Mucosa of rectum (tissue), 2 donors: ENCODE measurements around the gene USP12.
"Not testable (repeated sequence)": the region's sequence is repeated elsewhere in the genome, so short reads cannot be mapped to it uniquely, and the experiment has no call there.

Experiments used
- H3K27ac ChIP-seq, 2 donors: one replicate each; pipeline ENCODE4 v1.7.0; 2013; ENCODE audit warnings: inconsistent platforms in 2 of 2, low read depth in 2 of 2, low read length in 2 of 2
- H3K27me3 ChIP-seq, 2 donors: one replicate each; pipeline ENCODE4 v1.7.0; 2013; ENCODE audit warnings: low read length in 2 of 2; ENCODE audit not compliant: control insufficient read depth in 2 of 2, insufficient read depth in 2 of 2
- H3K36me3 ChIP-seq, 2 donors: one replicate each; pipeline ENCODE4 v1.7.0; 2013; ENCODE audit warnings: low read length in 2 of 2; ENCODE audit not compliant: control insufficient read depth in 2 of 2, insufficient read depth in 2 of 2
- H3K4me1 ChIP-seq, 2 donors: one replicate each; pipeline ENCODE4 v1.7.0; 2013; ENCODE audit warnings: low read length in 2 of 2, mild to moderate bottlenecking in 1 of 2; ENCODE audit not compliant: control insufficient read depth in 2 of 2, insufficient read depth in 2 of 2
- H3K4me3 ChIP-seq, 2 donors: one replicate each; pipeline ENCODE4 v1.7.0; 2013; ENCODE audit warnings: low read length in 2 of 2
- H3K9ac ChIP-seq, 2 donors: one replicate each; pipeline ENCODE4 v1.7.0; 2013; ENCODE audit warnings: low read length in 2 of 2, low read depth in 1 of 2, mild to moderate bottlenecking in 1 of 2
- H3K9me3 ChIP-seq, 2 donors: one replicate each; pipeline ENCODE4 v1.7.0; 2013; ENCODE audit warnings: low read length in 2 of 2; ENCODE audit not compliant: control insufficient read depth in 2 of 2
- donor health status: healthy.
- donor health status: Normal muscosa, but diverticular disease.

Gene USP12

DNA sequence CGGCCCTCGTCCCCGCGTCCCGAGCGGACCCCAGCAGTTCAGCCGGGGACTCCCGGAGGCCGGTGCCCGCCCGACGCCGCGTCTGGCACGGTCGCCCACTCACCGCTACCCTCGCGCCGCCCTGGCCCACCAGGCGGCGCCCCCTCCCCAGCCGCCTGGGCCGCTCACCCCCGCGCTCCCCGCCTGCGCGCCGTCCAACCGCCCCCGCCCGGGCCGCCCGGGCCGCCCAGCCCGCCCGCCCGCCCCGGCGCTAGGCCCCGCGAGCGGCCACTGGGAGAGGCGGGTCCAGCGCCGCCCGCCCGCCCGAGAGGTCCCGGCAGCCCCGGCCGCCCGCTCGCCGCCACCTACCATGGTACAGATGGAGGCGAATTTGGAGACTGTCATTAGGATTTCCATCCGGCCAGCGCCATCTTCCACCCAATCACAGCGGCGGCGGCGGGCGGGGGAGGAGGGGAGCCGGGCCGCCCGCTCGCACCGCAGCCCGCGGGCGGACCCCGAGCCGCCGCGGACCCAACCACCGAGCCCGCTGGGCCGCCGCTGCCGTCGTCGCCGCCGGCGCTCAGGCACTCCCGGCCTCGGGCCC lies at the start of gene USP12:
TSS of gene USP12 (minus strand) at position 568 of the 583 bp plus-strand sequence. CDS start at position 396, 172 bp downstream.
- H3K27me3 ChIP-seq, result no peaks in the 10 kb centered on the region
- peak within 1 kb of the TSS; percentile 79 to 87 for H3K4me3 ChIP-seq
- peak within 1 kb of the TSS; percentile 89 for H3K27ac ChIP-seq
- no peaks in the 10 kb centered on the region for H3K36me3 ChIP-seq
- peaks cover 22 to 23% of the 10 kb centered on the region in 2 donors for H3K4me1 ChIP-seq
- H3K9me3 ChIP-seq, result no peaks in the 10 kb centered on the region
- H3K9ac ChIP-seq, result peak within 1 kb of the TSS; percentile 87 to 88

DNA sequence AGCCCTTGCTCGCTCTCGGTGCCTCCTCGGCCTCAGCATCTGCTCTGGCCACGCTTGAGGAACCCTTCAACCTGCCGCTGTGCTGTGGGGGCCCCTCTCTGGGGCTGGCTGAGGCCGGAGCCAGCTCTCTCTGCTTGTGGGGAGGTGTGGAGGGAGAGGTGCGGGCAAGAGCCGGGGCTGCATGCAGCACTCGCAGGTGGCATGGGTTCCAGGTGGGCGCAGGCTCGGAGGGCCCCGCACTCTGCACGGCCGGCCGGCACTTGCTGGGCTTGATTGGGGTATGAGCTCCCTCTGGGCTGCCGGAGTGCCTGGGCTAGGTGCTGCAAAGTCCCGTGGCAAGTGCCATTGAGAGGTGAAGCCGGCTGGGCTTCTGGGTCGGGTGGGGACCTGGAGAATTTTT lies 48.0 kb upstream of the USP12 start:
- Histone ChIP-seq H3K9ac (no peak overlapping the region), H3K4me1 (no peaks in the 10 kb centered on the region), H3K27me3 (no peaks in the 10 kb centered on the region), H3K4me3 (no peak overlapping the region), H3K27ac (no peak overlapping the region), H3K9me3 (no peaks in the 10 kb centered on the region), H3K36me3 (no peaks in the 10 kb centered on the region)

GRCh38 chr13:27218861-27219260 lies 47.2 kb upstream of the USP12 start:
- not testable (repeated sequence) for H3K9ac ChIP-seq, H3K4me3 ChIP-seq, H3K27me3 ChIP-seq, H3K27ac ChIP-seq, H3K4me1 ChIP-seq, H3K36me3 ChIP-seq, H3K9me3 ChIP-seq

DNA sequence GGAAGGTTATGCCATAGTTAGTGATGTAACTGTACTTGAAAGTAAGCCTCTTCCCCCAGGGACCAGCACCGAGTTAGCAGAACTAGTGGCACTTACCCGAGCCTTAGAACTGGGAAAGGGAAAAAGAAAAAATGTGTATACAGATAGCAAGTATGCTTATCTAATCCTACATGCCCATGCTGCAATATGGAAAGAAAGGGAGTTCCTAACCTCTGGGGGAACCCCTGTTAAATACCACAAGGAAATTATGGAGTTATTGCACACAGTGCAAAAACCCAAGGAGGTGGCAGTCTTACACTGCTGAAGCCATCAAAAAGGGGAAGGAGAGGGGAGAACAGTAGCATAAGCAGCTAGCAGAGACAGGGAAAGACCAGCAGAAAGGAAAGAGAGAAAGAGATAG lies 46.2 kb upstream of the USP12 start:
- not testable (repeated sequence) for H3K4me3 ChIP-seq, H3K27me3 ChIP-seq, H3K4me1 ChIP-seq, H3K9me3 ChIP-seq, H3K36me3 ChIP-seq, H3K9ac ChIP-seq, H3K27ac ChIP-seq

- H3K27ac ChIP-seq, H3K36me3 ChIP-seq, H3K9me3 ChIP-seq: not testable (repeated sequence)
Measured at GRCh38 chr13:27213386-27213785, 41.8 kb upstream of the USP12 start.

DNA sequence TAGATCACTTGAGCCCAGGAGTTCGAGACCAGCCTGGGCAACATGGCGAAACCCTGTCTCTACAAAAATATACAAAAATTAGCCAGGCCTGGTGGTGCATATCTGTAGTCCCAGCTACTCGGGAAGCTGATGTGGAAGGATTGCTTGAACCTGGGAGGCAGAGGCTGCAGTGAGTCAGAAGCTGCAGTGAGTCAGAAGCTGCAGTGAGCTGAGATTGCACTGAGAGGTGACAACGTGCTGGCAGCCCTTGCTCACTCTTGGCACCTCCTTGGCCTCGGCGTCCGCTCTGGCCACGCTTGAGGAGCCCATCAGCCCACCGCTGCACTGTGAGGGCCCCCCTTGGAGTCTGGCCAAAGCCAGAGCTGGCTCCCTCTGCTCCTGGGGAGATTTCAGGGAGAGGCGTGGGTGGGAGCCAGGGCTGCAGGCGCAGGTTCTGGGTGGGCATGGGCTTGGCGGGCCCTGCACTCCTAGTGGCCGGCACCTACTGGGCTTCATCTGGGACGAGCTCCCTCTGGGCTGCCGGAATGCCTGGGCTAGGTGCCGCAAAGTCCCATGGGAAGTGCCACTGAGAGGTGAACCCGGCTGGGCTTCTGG lies 40.3 kb upstream of the USP12 start:
- Histone ChIP-seq H3K27me3 (no peaks in the 10 kb centered on the region), H3K9ac (no peak overlapping the region), H3K27ac (no peak overlapping the region), H3K9me3 (no peaks in the 10 kb centered on the region), H3K36me3 (no peaks in the 10 kb centered on the region), H3K4me1 (no peaks in the 10 kb centered on the region), H3K4me3 (no peak overlapping the region)

More at GRCh38 chr13:27213386-27213785, 41.8 kb upstream of the USP12 start:
- H3K4me3 ChIP-seq, H3K4me1 ChIP-seq, H3K27me3 ChIP-seq, H3K9ac ChIP-seq: not testable (repeated sequence)

DNA sequence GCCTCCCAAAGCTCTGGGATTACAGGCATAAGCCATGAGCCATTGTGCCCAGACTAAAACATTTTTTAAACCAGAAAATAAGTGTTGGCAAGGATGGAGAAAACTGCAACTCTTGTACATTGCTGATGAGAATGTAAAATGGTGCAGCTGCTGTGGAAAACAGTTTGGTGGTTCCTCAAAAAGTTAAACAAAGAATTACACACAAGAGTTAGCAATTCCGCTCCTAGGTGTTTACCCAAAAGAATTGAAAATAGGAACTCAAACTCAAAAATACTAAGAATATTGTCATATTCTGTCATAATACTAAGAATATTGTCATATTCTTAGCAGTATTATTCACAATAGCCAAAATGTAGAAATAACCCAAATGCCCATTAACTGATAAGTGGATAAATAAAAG lies 39.7 kb upstream of the USP12 start:
- H3K9me3 ChIP-seq, result no peaks in the 10 kb centered on the region
- H3K9ac ChIP-seq, result no peak overlapping the region
- no peak overlapping the region for H3K4me3 ChIP-seq
- H3K4me1 ChIP-seq, result no peaks in the 10 kb centered on the region
- no peak overlapping the region for H3K27ac ChIP-seq
- no peaks in the 10 kb centered on the region for H3K27me3 ChIP-seq
- no peaks in the 10 kb centered on the region for H3K36me3 ChIP-seq

GRCh38 chr13:27208514-27208913 lies 36.9 kb upstream of the USP12 start:
- Histone ChIP-seq H3K4me1 (no peaks in the 10 kb centered on the region), H3K27ac (no peak overlapping the region), H3K4me3 (no peak overlapping the region), H3K9me3 (no peaks in the 10 kb centered on the region), H3K27me3 (no peaks in the 10 kb centered on the region), H3K36me3 (no peaks in the 10 kb centered on the region), H3K9ac (no peak overlapping the region)

GRCh38 chr13:27203854-27204253 lies 32.2 kb upstream of the USP12 start:
- no peak overlapping the region for H3K27ac ChIP-seq
- H3K4me1 ChIP-seq, result no peaks in the 10 kb centered on the region
- no peaks in the 10 kb centered on the region for H3K27me3 ChIP-seq
- H3K4me3 ChIP-seq, result no peak overlapping the region
- no peaks in the 10 kb centered on the region for H3K36me3 ChIP-seq
- no peak overlapping the region for H3K9ac ChIP-seq
- H3K9me3 ChIP-seq, result no peaks in the 10 kb centered on the region

- Histone ChIP-seq H3K27me3 (no peaks in the 10 kb centered on the region), H3K36me3 (no peaks in the 10 kb centered on the region), H3K4me1 (no peaks in the 10 kb centered on the region), H3K9ac (no peak overlapping the region), H3K4me3 (no peak overlapping the region), H3K27ac (no peak overlapping the region), H3K9me3 (no peaks in the 10 kb centered on the region)
Measured at GRCh38 chr13:27203186-27203585, 31.6 kb upstream of the USP12 start.
